Panc1 (cell line): ENCODE data around the gene UNC13C. TPM values are rescaled to one million over a fixed set of nuclear protein-coding genes. Genes with fewer than 3 reads are reported as not detected.

ENCODE experiments used
- ATAC-seq: fragments of 200-7000 bp; cut with Tn5 transposase; 2 replicates; pipeline ENCODE4 v1.9.1; 2020; ENCODE audit warnings: mild to moderate bottlenecking, moderate library complexity
- BruUV-seq: library from RNA; stranded (reverse); fragments of 400-500 nt; replicated peaks from 2 replicates; lab custom pipeline; 2021; lab: Mats Ljungman, UMichigan
- CTCF ChIA-PET: fragments of 300-600 bp; sonication (Branson Sonifier 250); formaldehyde crosslinking; loops from one replicate; lab custom pipeline; 2022; ENCODE audit warnings: antibody characterized with exemption; lab: Charles Lee
- POLR2A ChIA-PET: fragments of 300-600 bp; sonication (Branson Sonifier 250); formaldehyde crosslinking; loops from one replicate; lab custom pipeline; 2022; ENCODE audit warnings: antibody characterized with exemption; lab: Charles Lee
- DNase-seq: peaks from one replicate; pipeline ENCODE4 v3.0.0-alpha.2; 2010; ENCODE audit warnings: low read depth, low spot score
- H3K27ac ChIP-seq: 2 replicates; pipeline ENCODE4 v1.5.1; 2011; ENCODE audit warnings: mild to moderate bottlenecking, low read length, inconsistent platforms
- H3K27me3 ChIP-seq: fragments of 200-500 bp; sonication (Bioruptor generic); 2 replicates; pipeline ENCODE4 v1.6.0; 2014; ENCODE audit warnings: low read length, inconsistent platforms; ENCODE audit not compliant: control insufficient read depth, insufficient read depth
- H3K36me3 ChIP-seq: fragments of 200-500 bp; sonication (Bioruptor generic); 2 replicates; pipeline ENCODE4 v1.5.1; 2014; ENCODE audit warnings: inconsistent platforms, mild to moderate bottlenecking, low read length, moderate library complexity; ENCODE audit not compliant: control insufficient read depth, insufficient read depth
- H3K4me1 ChIP-seq: 2 replicates; pipeline ENCODE4 v1.5.1; 2011; ENCODE audit warnings: inconsistent platforms, mild to moderate bottlenecking, low read length, moderate library complexity; ENCODE audit not compliant: control insufficient read depth, insufficient read depth
- H3K4me3 ChIP-seq, 2 experiments: 2 replicates each; pipeline ENCODE4 v1.5.1; 2011 to 2012; ENCODE audit warnings: low read depth in 2 of 2, low read length in 2 of 2, mild to moderate bottlenecking in 2 of 2, inconsistent platforms in 1 of 2, moderate library complexity in 1 of 2
- H3K9me3 ChIP-seq: fragments of 200-500 bp; sonication (Bioruptor generic); 2 replicates; pipeline ENCODE4 v1.5.1; 2014; ENCODE audit warnings: low read depth, mild to moderate bottlenecking, inconsistent platforms, low read length, moderate library complexity; ENCODE audit not compliant: control insufficient read depth, insufficient read depth
- CTCF ChIP-seq: fragments of 450-650 bp; IDR thresholded peaks from 2 replicates; pipeline ENCODE4 v1.5.1; 2017; ENCODE audit warnings: mild to moderate bottlenecking
- POLR2AphosphoS5 ChIP-seq: IDR thresholded peaks from 2 replicates; pipeline ENCODE4 v1.6.1; 2012; ENCODE audit warnings: mild to moderate bottlenecking, low read depth, low read length, moderate library complexity
- REST ChIP-seq, 2 experiments: IDR thresholded peaks; 2 replicates each; pipeline ENCODE4 v1.6.1; 2011 to 2012; ENCODE audit warnings: low read depth in 2 of 2, control low read depth in 1 of 2, low read length in 1 of 2, mild to moderate bottlenecking in 1 of 2, moderate library complexity in 1 of 2; ENCODE audit not compliant: insufficient read depth in 1 of 2
- SIN3A ChIP-seq: IDR thresholded peaks from 2 replicates; pipeline ENCODE4 v1.6.1; 2012; ENCODE audit warnings: low read depth, mild to moderate bottlenecking, low read length, moderate library complexity, borderline replicate concordance; ENCODE audit not compliant: insufficient read depth
- TCF7L2 ChIP-seq: IDR thresholded peaks from 2 replicates; pipeline ENCODE4 v1.6.1; 2011; ENCODE audit warnings: mild to moderate bottlenecking, low read depth, low read length, inconsistent platforms
- in situ Hi-C: cut with HindIII; loops from 2 replicates; pipeline ENCODE4 v1.10.0; 2016; ENCODE audit warnings: low sequenced_read_pairs, low pct_unique_long_range_greater_than_20kb
- intact Hi-C: fragments of 100-400 bp; cut with micrococcal nuclease; formaldehyde crosslinking; loops from one replicate; pipeline ENCODE4 v1.10.0; 2022; ENCODE audit not compliant: unreplicated experiment
- total RNA-seq: library from RNA; stranded (reverse); gene quantifications from one replicate; pipeline ENCODE4 v1.2.1, GENCODE V29; 2021; ENCODE audit not compliant: unreplicated experiment

UNC13C gene
- total RNA-seq, 1 experiment from 2014 or later = not detected

DNA sequence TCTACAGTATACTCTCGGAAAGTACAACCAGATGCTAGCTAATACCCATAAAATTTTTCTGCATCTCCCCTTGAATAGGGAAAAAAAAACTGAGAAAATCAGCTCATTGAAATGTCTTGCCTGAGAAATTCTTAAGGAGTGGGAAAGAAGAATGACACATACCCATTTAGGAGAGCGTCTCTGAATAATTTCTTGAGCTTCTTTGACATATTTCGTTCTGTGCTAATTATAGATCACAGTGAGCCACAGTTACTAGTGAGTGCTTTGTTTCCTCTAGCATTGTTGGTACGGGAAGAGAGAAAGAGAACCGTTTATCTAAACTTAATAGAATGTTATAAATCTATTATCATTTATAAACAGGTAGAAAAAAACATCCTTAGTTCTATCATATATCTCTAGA lies 588.4 kb downstream of the UNC13C start:
- ATAC-seq (no peak), DNase-seq (no peak)
- BruUV-seq = no TSS peak
- ChIA-PET POLR2A (no interaction called here), CTCF (no interaction called here)
- Histone ChIP-seq H3K9me3 (no peaks in the 10 kb centered on the region), H3K27ac (no peak overlapping the region), H3K27me3 (no peaks in the 10 kb centered on the region), H3K4me1 (no peaks in the 10 kb centered on the region), H3K4me3 (no peak overlapping the region), H3K36me3 (no peaks in the 10 kb centered on the region)
- TF ChIP-seq CTCF (no peak), POLR2AphosphoS5 (no peak), SIN3A (no peak), TCF7L2 (no peak), REST (IDR thresholded peaks at IDR 0.05; ENCODE audit: insufficient read depth in 1 of 2, low read depth in 2 of 2, low read length in 1 of 2) (no peak)
- in situ Hi-C loops = no loop called here
- intact Hi-C loops = no loop called here

DNA sequence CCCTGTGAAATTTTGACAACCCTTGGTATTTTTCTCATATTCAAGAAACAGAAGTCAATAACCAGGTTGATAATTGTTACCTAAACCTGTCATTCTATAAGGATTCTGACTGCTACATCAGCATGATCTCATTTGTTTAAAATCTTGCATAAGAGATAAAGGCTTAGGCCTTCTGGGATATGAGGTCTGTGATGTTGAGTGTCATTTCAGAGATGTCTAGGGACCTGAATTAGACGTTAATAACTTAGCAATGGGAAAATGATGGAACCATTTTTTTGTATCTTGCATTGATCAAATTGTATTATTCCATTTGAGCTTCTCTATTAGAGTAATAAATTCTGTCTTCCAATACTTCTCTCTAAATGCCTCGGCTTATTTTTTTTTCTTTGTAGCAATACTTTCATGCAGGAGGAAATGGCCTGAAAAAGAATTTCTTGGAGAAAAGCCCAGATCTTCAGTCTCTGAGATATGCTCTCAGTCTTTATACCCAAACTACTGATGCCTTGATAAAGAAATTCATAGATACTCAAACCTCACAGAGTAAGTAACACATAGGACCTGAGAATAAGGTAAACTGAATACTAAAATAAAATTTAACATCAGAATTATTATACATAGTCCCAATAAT lies 589.3 kb downstream of the UNC13C start:
- in situ Hi-C loops = no loop called here
- Histone ChIP-seq H3K27me3 (no peaks in the 10 kb centered on the region), H3K36me3 (no peaks in the 10 kb centered on the region), H3K4me1 (no peaks in the 10 kb centered on the region), H3K4me3 (no peak overlapping the region), H3K27ac (no peak overlapping the region), H3K9me3 (no peaks in the 10 kb centered on the region)
- no peak for DNase-seq
- TF ChIP-seq POLR2AphosphoS5 (no peak), SIN3A (no peak), REST (IDR thresholded peaks at IDR 0.05; ENCODE audit: insufficient read depth in 1 of 2, low read depth in 2 of 2, low read length in 1 of 2) (no peak), CTCF (no peak), TCF7L2 (no peak)
- no peak for ATAC-seq
- intact Hi-C loops = no loop called here
- POLR2A ChIA-PET = no interaction called here
- no TSS peak for BruUV-seq
- CTCF ChIA-PET = no interaction called here
